Right lobe of liver (tissue), 6 donors: ENCODE measurements around the gene CYP39A1. TPM values are rescaled to one million over a fixed set of nuclear protein-coding genes. Genes with fewer than 3 reads are reported as not detected.

Experiments
- ATAC-seq, 4 donors: fragments of 200-7000 bp; cut with Tn5 transposase; one replicate each; pipeline ENCODE4 v1.9.1; 2020; ENCODE audit warnings: mild to moderate bottlenecking in 4 of 4, moderate library complexity in 4 of 4
- DNase-seq, 3 donors: peaks; one replicate each; pipeline ENCODE4 v3.0.0-alpha.2; 2020
- H3K27ac ChIP-seq, 3 donors: fragments of 200-600 bp; one replicate each; pipeline ENCODE4 v1.8.0; 2022
- H3K27me3 ChIP-seq, 2 donors: fragments of 200-600 bp; one replicate each; pipeline ENCODE4 v1.8.0; 2022
- H3K36me3 ChIP-seq, 4 donors: fragments of 200-600 bp; sonication (generic) in 1 of 4; one replicate each; pipeline versions ENCODE4 v1.5.1 to v1.8.0; 2017 to 2022; ENCODE audit warnings: control low read depth in 1 of 4
- H3K4me1 ChIP-seq, 4 donors: fragments of 200-600 bp; sonication (generic) in 1 of 4; one replicate each; pipeline versions ENCODE4 v1.5.1 to v1.8.0; 2017 to 2022; ENCODE audit warnings: control low read depth in 1 of 4
- H3K4me3 ChIP-seq, 3 donors: fragments of 200-600 bp; one replicate each; pipeline ENCODE4 v1.8.0; 2022
- H3K9me3 ChIP-seq, 4 donors: fragments of 200-600 bp; sonication (generic) in 1 of 4; one replicate each; pipeline versions ENCODE4 v1.5.1 to v1.8.0; 2017 to 2022; ENCODE audit warnings: control low read depth in 1 of 4
- POLR2A ChIP-seq: fragments of 450-650 bp; IDR thresholded peaks from one replicate; pipeline ENCODE4 v1.6.1; 2017; ENCODE audit warnings: antibody characterized with exemption, mild to moderate bottlenecking
- WGBS: methylation state at CpG from one replicate; pipeline ENCODE4 v1.1.6; 2018; ENCODE audit warnings: low coverage, low lambda C conversion rate; ENCODE audit not compliant: insufficient coverage; ENCODE audit errors: missing lambda C conversion rate; 5-methylcytosine and 5-hydroxymethylcytosine counted together
- intact Hi-C, 2 donors: fragments of 100-400 bp; cut with DNase I; formaldehyde crosslinking; loops; one replicate each; pipeline versions ENCODE4 v1.11.2 to v1.14.1; 2022
- total RNA-seq, 6 experiments: library from RNA; depleted of rRNA in 2 of 6; stranded (reverse); fragments of >200 nt in 2 of 6; fragmentation: NEBNext Ultra II Directional in 3 of 6; extraction: Animal tissue kit (Norgen Biotek cat#: 25700) in 3 of 6; gene quantifications; one replicate each; pipeline versions ENCODE4 v1.1.0 to v1.2.4, GENCODE V29; 2016 to 2023
- TF ChIP-seq, protein P1 (sequence below), 4 donors: fragments of 200-600 bp in 3 of 4; fragments of 450-650 bp in 1 of 4; IDR thresholded peaks; one replicate each; pipeline versions ENCODE4 v1.5.1 to v1.8.0; 2016 to 2022; ENCODE audit warnings: antibody characterized with exemption in 4 of 4, mild to moderate bottlenecking in 2 of 4
- donor health status: DM: no; HTN: yes; CAD: no.
- donor health status: DM: no; HTN: no; CAD: no.
- donor health status: DM: no; HTN: no; CAD: no.
- donor health status: DM: no; HTN: yes; CAD: no.
- donor health status: DM: no; HTN: yes; CAD: no.

Gene CYP39A1
- total RNA-seq, 6 experiments from 2014 or later: 21.2 to 59.7 (median 37.2) TPM

- H3K9me3 ChIP-seq: no peaks in the 10 kb centered on the region
- DNase-seq: no peak
- H3K36me3 ChIP-seq: no peaks in the 10 kb centered on the region
- no peaks in the 10 kb centered on the region for H3K27me3 ChIP-seq
- no peak overlapping the region for H3K4me3 ChIP-seq
- TF ChIP-seq, protein P1, sequence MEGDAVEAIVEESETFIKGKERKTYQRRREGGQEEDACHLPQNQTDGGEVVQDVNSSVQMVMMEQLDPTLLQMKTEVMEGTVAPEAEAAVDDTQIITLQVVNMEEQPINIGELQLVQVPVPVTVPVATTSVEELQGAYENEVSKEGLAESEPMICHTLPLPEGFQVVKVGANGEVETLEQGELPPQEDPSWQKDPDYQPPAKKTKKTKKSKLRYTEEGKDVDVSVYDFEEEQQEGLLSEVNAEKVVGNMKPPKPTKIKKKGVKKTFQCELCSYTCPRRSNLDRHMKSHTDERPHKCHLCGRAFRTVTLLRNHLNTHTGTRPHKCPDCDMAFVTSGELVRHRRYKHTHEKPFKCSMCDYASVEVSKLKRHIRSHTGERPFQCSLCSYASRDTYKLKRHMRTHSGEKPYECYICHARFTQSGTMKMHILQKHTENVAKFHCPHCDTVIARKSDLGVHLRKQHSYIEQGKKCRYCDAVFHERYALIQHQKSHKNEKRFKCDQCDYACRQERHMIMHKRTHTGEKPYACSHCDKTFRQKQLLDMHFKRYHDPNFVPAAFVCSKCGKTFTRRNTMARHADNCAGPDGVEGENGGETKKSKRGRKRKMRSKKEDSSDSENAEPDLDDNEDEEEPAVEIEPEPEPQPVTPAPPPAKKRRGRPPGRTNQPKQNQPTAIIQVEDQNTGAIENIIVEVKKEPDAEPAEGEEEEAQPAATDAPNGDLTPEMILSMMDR (IDR thresholded peaks at IDR 0.05): no peak
- TF ChIP-seq POLR2A: no peak
- 78% methylated on average over 3 of the region's 3 CpGs for WGBS
- H3K27ac ChIP-seq: no peak overlapping the region
- no peaks in the 10 kb centered on the region for H3K4me1 ChIP-seq
- no peak for ATAC-seq
- intact Hi-C loops: no loop called here
Observed at GRCh38 chr6:46605091-46605797, 47.4 kb downstream of the CYP39A1 start.

GRCh38 chr6:46598215-46598614, 54.4 kb downstream of the CYP39A1 start:
- 92% methylated on average over 3 of the region's 3 CpGs for WGBS
- intact Hi-C loops: no loop called here
- TF ChIP-seq POLR2A: no peak
- TF ChIP-seq, protein P1 (IDR thresholded peaks at IDR 0.05): no peak
- H3K9me3 ChIP-seq: peaks cover 0 to 7% (median 2%) of the 10 kb centered on the region in 4 donors
- no peak for ATAC-seq
- H3K27ac ChIP-seq: no peak overlapping the region
- H3K27me3 ChIP-seq: no peaks in the 10 kb centered on the region
- no peak overlapping the region for H3K4me3 ChIP-seq
- no peaks in the 10 kb centered on the region for H3K36me3 ChIP-seq
- DNase-seq: no peak
- H3K4me1 ChIP-seq: peaks cover 0 to 5% (median 0%) of the 10 kb centered on the region in 4 donors

DNA sequence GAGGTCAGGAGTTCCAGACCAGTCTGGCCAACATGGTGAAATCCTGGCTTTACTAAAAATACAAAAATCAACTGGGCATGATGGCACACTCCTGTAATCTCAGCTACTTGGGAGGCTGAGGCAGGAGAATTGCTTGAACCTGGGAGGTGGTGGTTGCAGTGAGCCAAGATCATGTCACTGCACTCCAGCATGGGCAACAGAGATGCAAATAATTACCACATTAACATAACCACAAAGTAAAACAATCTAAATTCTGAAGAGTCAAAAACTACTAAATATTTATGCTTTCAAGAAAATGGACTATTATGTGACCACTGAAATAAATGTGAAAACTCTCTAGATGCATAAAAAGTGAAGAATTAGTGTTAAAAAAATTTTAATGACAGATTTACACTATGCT, 59.9 kb downstream of the CYP39A1 start:
- DNase-seq (no peak), ATAC-seq (no peak)
- Histone ChIP-seq H3K36me3 (peaks cover 0 to 3% (median 0%) of the 10 kb centered on the region in 4 donors), H3K4me3 (no peak overlapping the region), H3K4me1 (peaks cover 0 to 15% (median 0%) of the 10 kb centered on the region in 4 donors), H3K9me3 (peaks cover 0 to 7% (median 2%) of the 10 kb centered on the region in 4 donors), H3K27ac (no peak overlapping the region), H3K27me3 (no peaks in the 10 kb centered on the region)
- intact Hi-C loops: no loop called here
- TF ChIP-seq POLR2A: no peak
- TF ChIP-seq, protein P1 (IDR thresholded peaks at IDR 0.05): no peak

- H3K4me1 ChIP-seq: peaks cover 0 to 15% (median 0%) of the 10 kb centered on the region in 4 donors
- no peaks in the 10 kb centered on the region for H3K27me3 ChIP-seq
- WGBS: 20% methylated on average over 3 of the region's 3 CpGs
- intact Hi-C loops: no loop called here
- H3K9me3 ChIP-seq: peaks cover 0 to 7% (median 2%) of the 10 kb centered on the region in 4 donors
- no peak overlapping the region for H3K27ac ChIP-seq
- DNase-seq: no peak
- no peak for TF ChIP-seq POLR2A
- TF ChIP-seq, protein P1 (IDR thresholded peaks at IDR 0.05): no peak
- H3K36me3 ChIP-seq: peaks cover 0 to 3% (median 0%) of the 10 kb centered on the region in 4 donors
- no peak overlapping the region for H3K4me3 ChIP-seq
- ATAC-seq: peak in 3 of 4 donors; percentile 33 to 76 (median 40)
Observed at GRCh38 chr6:46592046-46592445, 60.6 kb downstream of the CYP39A1 start.
